Right lobe of liver (tissue), 6 donors: Measurements from ENCODE around the gene COL4A4. TPM values are rescaled to one million over a fixed set of nuclear protein-coding genes. Genes with fewer than 3 reads are reported as not detected.
A peak's percentile ranks its signal among the peaks of the same experiment; 100 is the strongest.

Source experiments
- ATAC-seq, 4 donors: fragments of 200-7000 bp; cut with Tn5 transposase; one replicate each; pipeline ENCODE4 v1.9.1; 2020; ENCODE audit warnings: mild to moderate bottlenecking in 4 of 4, moderate library complexity in 4 of 4
- DNase-seq, 3 donors: peaks; one replicate each; pipeline ENCODE4 v3.0.0-alpha.2; 2020
- H3K27ac ChIP-seq, 3 donors: fragments of 200-600 bp; one replicate each; pipeline ENCODE4 v1.8.0; 2022
- H3K27me3 ChIP-seq, 2 donors: fragments of 200-600 bp; one replicate each; pipeline ENCODE4 v1.8.0; 2022
- H3K36me3 ChIP-seq, 4 donors: fragments of 200-600 bp; sonication (generic) in 1 of 4; one replicate each; pipeline versions ENCODE4 v1.5.1 to v1.8.0; 2017 to 2022; ENCODE audit warnings: control low read depth in 1 of 4
- H3K4me1 ChIP-seq, 4 donors: fragments of 200-600 bp; sonication (generic) in 1 of 4; one replicate each; pipeline versions ENCODE4 v1.5.1 to v1.8.0; 2017 to 2022; ENCODE audit warnings: control low read depth in 1 of 4
- H3K4me3 ChIP-seq, 3 donors: fragments of 200-600 bp; one replicate each; pipeline ENCODE4 v1.8.0; 2022
- H3K9me3 ChIP-seq, 4 donors: fragments of 200-600 bp; sonication (generic) in 1 of 4; one replicate each; pipeline versions ENCODE4 v1.5.1 to v1.8.0; 2017 to 2022; ENCODE audit warnings: control low read depth in 1 of 4
- CTCF ChIP-seq, 4 donors: fragments of 200-600 bp in 3 of 4; fragments of 450-650 bp in 1 of 4; IDR thresholded peaks; one replicate each; pipeline versions ENCODE4 v1.5.1 to v1.8.0; 2016 to 2022; ENCODE audit warnings: antibody characterized with exemption in 4 of 4, mild to moderate bottlenecking in 2 of 4
- POLR2A ChIP-seq: fragments of 450-650 bp; IDR thresholded peaks from one replicate; pipeline ENCODE4 v1.6.1; 2017; ENCODE audit warnings: antibody characterized with exemption, mild to moderate bottlenecking
- WGBS: methylation state at CpG from one replicate; pipeline ENCODE4 v1.1.6; 2018; ENCODE audit warnings: low coverage, low lambda C conversion rate; ENCODE audit not compliant: insufficient coverage; ENCODE audit errors: missing lambda C conversion rate; 5-methylcytosine and 5-hydroxymethylcytosine counted together
- intact Hi-C, 2 donors: fragments of 100-400 bp; cut with DNase I; formaldehyde crosslinking; loops; one replicate each; pipeline versions ENCODE4 v1.11.2 to v1.14.1; 2022
- total RNA-seq, 6 experiments: library from RNA; depleted of rRNA in 2 of 6; stranded (reverse); fragments of >200 nt in 2 of 6; fragmentation: NEBNext Ultra II Directional in 3 of 6; extraction: Animal tissue kit (Norgen Biotek cat#: 25700) in 3 of 6; gene quantifications; one replicate each; pipeline versions ENCODE4 v1.1.0 to v1.2.4, GENCODE V29; 2016 to 2023
- donor health status: DM: no; HTN: yes; CAD: no.
- donor health status: DM: no; HTN: no; CAD: no.
- donor health status: DM: no; HTN: no; CAD: no.
- donor health status: DM: no; HTN: yes; CAD: no.
- donor health status: DM: no; HTN: yes; CAD: no.

The COL4A4 gene
- total RNA-seq, 6 experiments from 2014 or later: 0.86 to 2.4 (median 1.8) TPM

DNA sequence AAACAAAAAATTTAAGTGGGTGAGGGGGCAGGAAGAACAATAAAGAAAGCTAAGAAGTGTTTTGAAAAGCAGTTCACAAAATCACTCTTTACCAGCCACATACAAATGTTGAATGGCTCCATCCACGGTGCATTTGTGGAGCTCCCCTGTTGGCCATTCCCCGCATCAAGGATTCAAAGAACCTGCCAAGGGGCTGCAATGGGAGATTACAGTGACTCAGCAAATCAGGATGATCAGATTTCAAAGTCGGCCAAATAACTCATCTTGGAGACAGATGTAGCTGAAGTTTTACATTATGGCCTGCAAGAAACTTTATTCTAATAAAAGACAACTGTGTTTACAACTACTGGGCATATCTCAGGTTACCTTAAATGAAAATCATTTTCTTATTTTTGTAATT lies 27.4 kb upstream of the COL4A4 start:
- TF ChIP-seq CTCF (IDR thresholded peaks at IDR 0.05) (no peak), POLR2A (no peak)
- ATAC-seq (no peak), DNase-seq (no peak)
- Histone ChIP-seq H3K27me3 (no peaks in the 10 kb centered on the region), H3K4me1 (no peaks in the 10 kb centered on the region), H3K36me3 (no peaks in the 10 kb centered on the region), H3K9me3 (no peaks in the 10 kb centered on the region), H3K27ac (no peak overlapping the region), H3K4me3 (no peak overlapping the region)
- intact Hi-C loops: no loop called here
- 42% methylated on average over 3 of the region's 3 CpGs for WGBS

GRCh38 chr2:227188292-227188691 lies 24.3 kb upstream of the COL4A4 start:
- intact Hi-C loops: no loop called here

GRCh38 chr2:227186751-227187150 lies 22.7 kb upstream of the COL4A4 start:
- Histone ChIP-seq H3K27ac (no peak overlapping the region), H3K36me3 (no peaks in the 10 kb centered on the region), H3K4me1 (peaks cover 0 to 10% (median 3%) of the 10 kb centered on the region in 4 donors), H3K4me3 (no peak overlapping the region), H3K9me3 (no peaks in the 10 kb centered on the region), H3K27me3 (no peaks in the 10 kb centered on the region)
- intact Hi-C loops: no loop called here
- DNase-seq: no peak
- 25% methylated on average over 1 of the region's 1 CpG for WGBS
- TF ChIP-seq CTCF (IDR thresholded peaks at IDR 0.05) (no peak), POLR2A (no peak)
- no peak for ATAC-seq

More at GRCh38 chr2:227188292-227188691, 24.3 kb upstream of the COL4A4 start:
- WGBS: 38% methylated on average over 6 of the region's 6 CpGs
- DNase-seq: no peak
- TF ChIP-seq POLR2A (no peak), CTCF (IDR thresholded peaks at IDR 0.05) (no peak)
- Histone ChIP-seq H3K4me1 (peaks cover 0 to 10% (median 0%) of the 10 kb centered on the region in 4 donors), H3K27ac (no peak overlapping the region), H3K4me3 (no peak overlapping the region), H3K36me3 (no peaks in the 10 kb centered on the region), H3K27me3 (no peaks in the 10 kb centered on the region), H3K9me3 (no peaks in the 10 kb centered on the region)
- peak in 3 of 4 donors; percentile 14 to 71 (median 31) for ATAC-seq

GRCh38 chr2:227185615-227186232 lies 21.7 kb upstream of the COL4A4 start:
- intact Hi-C loops: no loop called here
- no peaks in the 10 kb centered on the region for H3K36me3 ChIP-seq
- TF ChIP-seq POLR2A: no peak
- TF ChIP-seq CTCF (IDR thresholded peaks at IDR 0.05): no peak
- no peak overlapping the region for H3K27ac ChIP-seq
- no peaks in the 10 kb centered on the region for H3K9me3 ChIP-seq
- ATAC-seq (no peak), DNase-seq (no peak)
- no peaks in the 10 kb centered on the region for H3K27me3 ChIP-seq
- WGBS: 83% methylated on average over 6 of the region's 6 CpGs
- peaks cover 0 to 10% (median 3%) of the 10 kb centered on the region in 4 donors for H3K4me1 ChIP-seq
- H3K4me3 ChIP-seq: no peak overlapping the region
